ENCODE results near the gene CD99.

The CD99 gene

GRCh38 chrX:2676794-2677675 lies 14.1 kb upstream of the CD99 start:
- DNase-seq: no peak

- no peak for DNase-seq
These were observed 13.3 kb upstream of the CD99 start for GRCh38 chrX:2677764-2678163.

- no peak for DNase-seq
These were observed 12.5 kb upstream of the CD99 start for GRCh38 chrX:2678583-2678982.

- DNase-seq: no peak
These were observed 11.3 kb upstream of the CD99 start for GRCh38 chrX:2679534-2680485.

GRCh38 chrX:2680486-2681348 lies 10.4 kb upstream of the CD99 start:
- DNase-seq: no peak

GRCh38 chrX:2682565-2683177 lies 8.4 kb upstream of the CD99 start:
- no peak for DNase-seq

GRCh38 chrX:2684256-2684655 lies 6.8 kb upstream of the CD99 start:
- no peak for DNase-seq

- no peak for DNase-seq
These were observed 5.2 kb upstream of the CD99 start for GRCh38 chrX:2685886-2686285.

GRCh38 chrX:2689773-2690666 lies 1.1 kb upstream of the CD99 start:
- DNase-seq: no peak

GRCh38 chrX:2691543-2692220 lies 587 bp downstream of the CD99 start:
- no peak for DNase-seq

- no peak for DNase-seq
These were observed 1.4 kb downstream of the CD99 start for GRCh38 chrX:2692221-2693112.

- DNase-seq: no peak
These were observed 2.3 kb downstream of the CD99 start for GRCh38 chrX:2693113-2694002.

- DNase-seq: no peak
These were observed 3.8 kb downstream of the CD99 start for GRCh38 chrX:2694914-2695267.

- DNase-seq: no peak
These were observed 5.7 kb downstream of the CD99 start for GRCh38 chrX:2696698-2697215.

- DNase-seq: no peak
These were observed 6.2 kb downstream of the CD99 start for GRCh38 chrX:2697306-2697705.

GRCh38 chrX:2697741-2698299 lies 6.7 kb downstream of the CD99 start:
- DNase-seq: no peak

GRCh38 chrX:2698604-2699003 lies 7.5 kb downstream of the CD99 start:
- DNase-seq: no peak

- no peak for DNase-seq
These were observed 8.9 kb downstream of the CD99 start for GRCh38 chrX:2699959-2700358.

Data from NCI-H1436 (cell line).